Measurements from ENCODE around the gene FGFBP3.

The FGFBP3 gene

GRCh38 chr10:91909117-91909677 is at the start of gene FGFBP3:
TSS of gene FGFBP3 (minus strand) at chr10:91909486. CDS start at chr10:91908969, 517 bp downstream.
- no peaks in the 10 kb centered on the region for H3K9me3 Mint-ChIP-seq
- DNase-seq (ENCODE audit: low spot score in 2 of 2) (no peak), ATAC-seq (ENCODE audit: low read depth) (peak; percentile 13)
- H3K27me3 Mint-ChIP-seq, result no peaks in the 10 kb centered on the region
- peaks cover 19% of the 10 kb centered on the region for H3K4me1 Mint-ChIP-seq
- H3K4me3 Mint-ChIP-seq, result peak within 1 kb of the TSS; percentile 92
- no peaks in the 10 kb centered on the region for H3K36me3 Mint-ChIP-seq
- H3K27ac Mint-ChIP-seq, result peak within 1 kb of the TSS; percentile 46

DNA sequence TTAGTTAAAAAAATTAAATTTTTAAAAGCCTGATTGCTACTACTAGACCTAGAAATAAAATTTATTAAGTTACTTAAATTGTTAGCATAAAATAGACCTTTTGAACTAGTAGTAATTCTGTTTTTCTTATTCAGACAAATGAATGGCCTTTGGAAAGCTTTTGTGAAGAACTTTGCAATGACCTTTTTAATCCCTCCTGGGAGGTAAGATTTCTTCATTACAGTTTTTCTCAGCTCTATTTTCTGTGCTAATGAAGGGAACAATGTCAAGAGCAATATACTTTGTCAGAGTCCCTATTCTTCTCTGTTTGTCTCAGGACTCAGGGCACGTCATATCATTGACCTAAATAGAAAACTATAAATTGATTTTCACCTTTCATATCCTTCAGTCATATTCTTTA is 47.8 kb upstream of the FGFBP3 start:
- H3K36me3 Mint-ChIP-seq, result peaks cover 44% of the 10 kb centered on the region

GRCh38 chr10:91955114-91955513 is 45.8 kb upstream of the FGFBP3 start:
- DNase-seq (ENCODE audit: low spot score in 2 of 2) (no peak), ATAC-seq (ENCODE audit: low read depth) (no peak)
- H3K4me3 Mint-ChIP-seq, result no peak overlapping the region
- H3K27me3 Mint-ChIP-seq, result no peaks in the 10 kb centered on the region
- H3K36me3 Mint-ChIP-seq, result peaks cover 41% of the 10 kb centered on the region
- no peaks in the 10 kb centered on the region for H3K9me3 Mint-ChIP-seq
- no peaks in the 10 kb centered on the region for H3K4me1 Mint-ChIP-seq
- no peak overlapping the region for H3K27ac Mint-ChIP-seq

More for the DNA sequence above, 47.8 kb upstream of the FGFBP3 start:
- ATAC-seq (ENCODE audit: low read depth) (no peak), DNase-seq (ENCODE audit: low spot score in 2 of 2) (no peak)
- Mint-ChIP-seq H3K9me3 (no peaks in the 10 kb centered on the region), H3K27me3 (no peaks in the 10 kb centered on the region), H3K4me1 (no peaks in the 10 kb centered on the region), H3K4me3 (no peak overlapping the region), H3K27ac (no peak overlapping the region)

DNA sequence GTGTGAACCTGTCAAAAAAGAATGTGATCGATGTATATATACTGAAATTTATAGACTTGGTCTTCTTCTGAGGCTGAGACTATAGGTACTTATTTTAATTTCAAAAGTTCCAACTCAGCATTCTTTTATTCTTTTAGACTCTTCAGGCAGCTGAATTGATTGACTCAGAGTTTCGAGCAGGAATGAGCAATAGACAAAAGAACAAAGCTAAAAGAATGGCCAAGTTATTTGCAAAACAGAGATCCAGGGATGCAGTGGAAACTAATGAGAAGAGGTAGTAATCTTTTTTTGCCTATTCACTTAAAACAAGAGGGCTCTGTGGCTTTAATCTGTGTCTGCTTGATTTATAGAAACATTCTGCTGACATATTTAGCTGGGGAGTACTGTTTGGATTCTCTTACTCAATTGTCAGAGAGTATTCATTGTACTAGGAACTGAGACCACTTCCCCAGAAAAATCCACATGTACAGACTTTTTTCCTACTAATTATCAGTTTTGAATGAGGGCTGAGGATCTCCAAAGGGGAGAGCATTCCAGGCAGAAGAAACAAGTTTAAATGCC is 44.4 kb upstream of the FGFBP3 start:
- H3K27me3 Mint-ChIP-seq, result no peaks in the 10 kb centered on the region
- DNase-seq (ENCODE audit: low spot score in 2 of 2), result no peak
- no peak overlapping the region for H3K27ac Mint-ChIP-seq
- no peak overlapping the region for H3K4me3 Mint-ChIP-seq
- H3K36me3 Mint-ChIP-seq, result peaks cover 39% of the 10 kb centered on the region
- H3K9me3 Mint-ChIP-seq, result no peaks in the 10 kb centered on the region
- no peaks in the 10 kb centered on the region for H3K4me1 Mint-ChIP-seq
- ATAC-seq (ENCODE audit: low read depth), result no peak

GRCh38 chr10:91944880-91945630 is 35.8 kb upstream of the FGFBP3 start:
- Mint-ChIP-seq H3K27ac (no peak overlapping the region), H3K9me3 (no peaks in the 10 kb centered on the region), H3K4me3 (no peak overlapping the region), H3K36me3 (peaks cover 18% of the 10 kb centered on the region), H3K27me3 (no peaks in the 10 kb centered on the region), H3K4me1 (peaks cover 5% of the 10 kb centered on the region)
- DNase-seq (ENCODE audit: low spot score in 2 of 2) (no peak), ATAC-seq (ENCODE audit: low read depth) (no peak)

GRCh38 chr10:91941426-91941825 is 32.1 kb upstream of the FGFBP3 start:
- Mint-ChIP-seq H3K4me1 (peaks cover 8% of the 10 kb centered on the region), H3K36me3 (peaks cover 13% of the 10 kb centered on the region), H3K27me3 (no peaks in the 10 kb centered on the region), H3K27ac (no peak overlapping the region), H3K4me3 (no peak overlapping the region), H3K9me3 (no peaks in the 10 kb centered on the region)
- DNase-seq (ENCODE audit: low spot score in 2 of 2), result no peak
- ATAC-seq (ENCODE audit: low read depth), result no peak

GRCh38 chr10:91939653-91940052 is 30.4 kb upstream of the FGFBP3 start:
- H3K4me3 Mint-ChIP-seq, result no peak overlapping the region
- ATAC-seq (ENCODE audit: low read depth), result no peak
- H3K36me3 Mint-ChIP-seq, result peaks cover 20% of the 10 kb centered on the region
- H3K9me3 Mint-ChIP-seq, result no peaks in the 10 kb centered on the region
- H3K27ac Mint-ChIP-seq, result no peak overlapping the region
- peaks cover 13% of the 10 kb centered on the region for H3K4me1 Mint-ChIP-seq
- DNase-seq (ENCODE audit: low spot score in 2 of 2), result no peak
- H3K27me3 Mint-ChIP-seq, result no peaks in the 10 kb centered on the region

- no peak overlapping the region for H3K4me3 Mint-ChIP-seq
- peaks cover 22% of the 10 kb centered on the region for H3K36me3 Mint-ChIP-seq
- H3K4me1 Mint-ChIP-seq, result peaks cover 34% of the 10 kb centered on the region
- no peaks in the 10 kb centered on the region for H3K9me3 Mint-ChIP-seq
- H3K27ac Mint-ChIP-seq, result no peak overlapping the region
- no peak for DNase-seq (ENCODE audit: low spot score in 2 of 2)
- no peaks in the 10 kb centered on the region for H3K27me3 Mint-ChIP-seq
- ATAC-seq (ENCODE audit: low read depth), result no peak
These were observed 26.6 kb upstream of the FGFBP3 start for GRCh38 chr10:91935886-91936285.

- H3K9me3 Mint-ChIP-seq, result no peaks in the 10 kb centered on the region
- H3K27me3 Mint-ChIP-seq, result no peaks in the 10 kb centered on the region
- peak; percentile 26 for ATAC-seq (ENCODE audit: low read depth)
- peaks cover 22% of the 10 kb centered on the region for H3K36me3 Mint-ChIP-seq
- peak overlapping the region; percentile 0 for H3K27ac Mint-ChIP-seq
- peaks cover 29% of the 10 kb centered on the region for H3K4me1 Mint-ChIP-seq
- no peak overlapping the region for H3K4me3 Mint-ChIP-seq
- DNase-seq (ENCODE audit: low spot score in 2 of 2), result no peak
These were observed 23.5 kb upstream of the FGFBP3 start for GRCh38 chr10:91932737-91933136.

GRCh38 chr10:91931526-91932190 is 22.4 kb upstream of the FGFBP3 start:
- Mint-ChIP-seq H3K4me3 (no peak overlapping the region), H3K36me3 (peaks cover 23% of the 10 kb centered on the region), H3K4me1 (peaks cover 36% of the 10 kb centered on the region), H3K27ac (peak overlapping the region; percentile 49), H3K27me3 (no peaks in the 10 kb centered on the region), H3K9me3 (no peaks in the 10 kb centered on the region)
- ATAC-seq (ENCODE audit: low read depth) (no peak), DNase-seq (ENCODE audit: low spot score in 2 of 2) (no peak)

GRCh38 chr10:91930939-91931338 is 21.7 kb upstream of the FGFBP3 start:
- DNase-seq (ENCODE audit: low spot score in 2 of 2), result no peak
- no peaks in the 10 kb centered on the region for H3K9me3 Mint-ChIP-seq
- no peak overlapping the region for H3K4me3 Mint-ChIP-seq
- H3K27ac Mint-ChIP-seq, result no peak overlapping the region
- no peaks in the 10 kb centered on the region for H3K27me3 Mint-ChIP-seq
- ATAC-seq (ENCODE audit: low read depth), result no peak
- H3K4me1 Mint-ChIP-seq, result peaks cover 37% of the 10 kb centered on the region
- H3K36me3 Mint-ChIP-seq, result peaks cover 21% of the 10 kb centered on the region

GRCh38 chr10:91925022-91925320 is 15.7 kb upstream of the FGFBP3 start:
- Mint-ChIP-seq H3K4me1 (peaks cover 25% of the 10 kb centered on the region), H3K4me3 (no peak overlapping the region), H3K27ac (no peak overlapping the region), H3K9me3 (no peaks in the 10 kb centered on the region), H3K36me3 (peaks cover 7% of the 10 kb centered on the region), H3K27me3 (no peaks in the 10 kb centered on the region)
- DNase-seq (ENCODE audit: low spot score in 2 of 2) (no peak), ATAC-seq (ENCODE audit: low read depth) (no peak)

DNA sequence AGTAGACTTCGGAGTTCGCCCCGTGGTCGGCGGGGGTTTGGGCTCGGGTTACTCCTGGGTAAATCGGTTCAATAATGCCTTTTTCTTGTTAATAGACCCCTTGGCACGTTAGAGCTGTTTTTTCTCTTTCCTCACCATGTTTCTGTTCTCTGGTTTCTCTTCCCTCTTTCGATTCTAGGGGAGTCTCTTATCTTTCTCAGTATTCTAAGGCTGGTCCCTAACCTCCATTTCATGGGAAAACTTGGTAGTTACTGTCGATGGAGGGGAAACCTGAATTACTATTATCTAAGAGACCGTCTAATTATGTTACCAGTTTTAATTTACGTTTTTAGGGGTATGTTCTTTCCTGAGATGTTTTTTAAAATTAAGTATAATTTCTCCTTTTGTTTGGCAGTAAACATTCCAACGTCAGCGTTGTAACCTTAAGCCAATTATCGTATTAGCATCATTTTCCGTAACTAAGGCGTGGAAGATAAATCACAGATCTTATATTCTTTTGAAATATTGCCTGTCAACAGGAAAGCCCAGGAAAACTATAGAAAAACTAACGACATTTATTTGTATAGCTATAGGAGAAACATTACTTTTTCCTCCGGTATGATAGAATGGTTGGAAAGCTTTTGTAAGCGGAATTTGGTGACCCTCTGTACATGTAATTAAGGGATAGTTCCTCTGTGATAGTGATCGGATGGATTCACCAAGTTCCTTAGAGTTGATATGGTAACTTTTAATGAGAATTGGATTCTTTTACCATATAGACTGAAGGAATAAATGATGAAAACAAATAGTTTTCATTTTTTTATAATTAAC is 15.1 kb upstream of the FGFBP3 start:
- peaks cover 25% of the 10 kb centered on the region for H3K4me1 Mint-ChIP-seq
- no peak for DNase-seq (ENCODE audit: low spot score in 2 of 2)
- H3K4me3 Mint-ChIP-seq, result peak overlapping the region; percentile 90
- ATAC-seq (ENCODE audit: low read depth), result peak; percentile 14
- no peaks in the 10 kb centered on the region for H3K27me3 Mint-ChIP-seq
- peaks cover 7% of the 10 kb centered on the region for H3K36me3 Mint-ChIP-seq
- peak overlapping the region; percentile 96 for H3K27ac Mint-ChIP-seq
- no peaks in the 10 kb centered on the region for H3K9me3 Mint-ChIP-seq
